Suprapubic skin (tissue), 4 donors: Measurements from ENCODE around the gene BIN1. TPM values are rescaled to one million over a fixed set of nuclear protein-coding genes. Genes with fewer than 3 reads are reported as not detected.

ENCODE experiments used
- DNase-seq, 2 donors: peaks; one replicate each; pipeline ENCODE4 v3.0.0-alpha.2; 2019; ENCODE audit warnings: low spot score in 2 of 2
- H3K27ac ChIP-seq: fragments of 200-600 bp; sonication (generic); one replicate; pipeline ENCODE4 v1.5.1; 2019
- H3K27me3 ChIP-seq: fragments of 200-600 bp; sonication (generic); one replicate; pipeline ENCODE4 v1.5.1; 2019
- H3K36me3 ChIP-seq: fragments of 200-600 bp; sonication (generic); one replicate; pipeline ENCODE4 v1.5.1; 2019
- H3K4me1 ChIP-seq: fragments of 200-600 bp; sonication (generic); one replicate; pipeline ENCODE4 v1.5.1; 2019
- H3K4me3 ChIP-seq: fragments of 200-600 bp; sonication (generic); one replicate; pipeline ENCODE4 v1.5.1; 2019; ENCODE audit warnings: mild to moderate bottlenecking
- H3K9me3 ChIP-seq: fragments of 200-600 bp; sonication (generic); one replicate; pipeline ENCODE4 v1.5.1; 2019
- CTCF ChIP-seq, 2 donors: fragments of 200-600 bp in 1 of 2; fragments of 450-650 bp in 1 of 2; sonication (generic) in 1 of 2; IDR thresholded peaks; one replicate each; pipeline ENCODE4 v1.5.1; 2016 to 2019; ENCODE audit warnings: antibody characterized with exemption in 2 of 2, mild to moderate bottlenecking in 1 of 2, moderate library complexity in 1 of 2
- EP300 ChIP-seq: sonication (generic); formaldehyde crosslinking; IDR thresholded peaks from one replicate; pipeline ENCODE4 v1.6.1; 2017; ENCODE audit warnings: antibody characterized with exemption
- POLR2A ChIP-seq, 2 donors: fragments of 450-650 bp; IDR thresholded peaks; one replicate each; pipeline ENCODE4 v1.6.1; 2017; ENCODE audit warnings: antibody characterized with exemption in 2 of 2, mild to moderate bottlenecking in 2 of 2, moderate library complexity in 2 of 2
- POLR2AphosphoS5 ChIP-seq, 3 donors: sonication (generic); formaldehyde crosslinking; IDR thresholded peaks; one replicate each; pipeline ENCODE4 v1.6.1; 2017; ENCODE audit warnings: antibody characterized with exemption in 3 of 3
- WGBS: methylation state at CpG from one replicate; pipeline ENCODE4 v1.1.5; 2018; 5-methylcytosine and 5-hydroxymethylcytosine counted together
- total RNA-seq, 4 donors: library from RNA; depleted of rRNA; stranded (reverse); fragments of >200 nt; gene quantifications; one replicate each; pipeline ENCODE4 v1.1.0, GENCODE V29; 2016

BIN1 gene
- total RNA-seq, 4 donors from 2014 or later, result 5.6 to 13.3 (median 8.8) TPM

GRCh38 chr2:127044977-127045661 is 61.8 kb downstream of the BIN1 start:
- Histone ChIP-seq H3K36me3 (peaks cover 5% of the 10 kb centered on the region), H3K27me3 (no peaks in the 10 kb centered on the region), H3K27ac (no peak overlapping the region), H3K4me3 (no peak overlapping the region), H3K9me3 (no peaks in the 10 kb centered on the region), H3K4me1 (peaks cover 13% of the 10 kb centered on the region)
- WGBS, result 70% methylated on average over 20 of the region's 20 CpGs
- TF ChIP-seq POLR2A (IDR thresholded peaks at IDR 0.05) (no peak), EP300 (no peak), CTCF (IDR thresholded peaks at IDR 0.05) (no peak), POLR2AphosphoS5 (IDR thresholded peaks at IDR 0.05) (no peak)
- DNase-seq, result peak; percentile 57 to 75

GRCh38 chr2:127044165-127044718 is 62.7 kb downstream of the BIN1 start:
- TF ChIP-seq POLR2A (IDR thresholded peaks at IDR 0.05) (no peak), CTCF (IDR thresholded peaks at IDR 0.05) (no peak), POLR2AphosphoS5 (IDR thresholded peaks at IDR 0.05) (no peak), EP300 (no peak)
- Histone ChIP-seq H3K4me1 (peaks cover 9% of the 10 kb centered on the region), H3K27ac (no peak overlapping the region), H3K36me3 (peaks cover 5% of the 10 kb centered on the region), H3K9me3 (no peaks in the 10 kb centered on the region), H3K27me3 (no peaks in the 10 kb centered on the region), H3K4me3 (no peak overlapping the region)
- 95% methylated on average over 4 of the region's 4 CpGs for WGBS
- DNase-seq, result no peak

- DNase-seq, result peak; percentile 61 to 72
- Histone ChIP-seq H3K9me3 (no peaks in the 10 kb centered on the region), H3K27me3 (no peaks in the 10 kb centered on the region), H3K4me3 (no peak overlapping the region), H3K27ac (no peak overlapping the region), H3K4me1 (peaks cover 9% of the 10 kb centered on the region), H3K36me3 (peaks cover 5% of the 10 kb centered on the region)
- WGBS, result 80% methylated on average over 27 of the region's 27 CpGs
- TF ChIP-seq POLR2AphosphoS5 (IDR thresholded peaks at IDR 0.05) (no peak), EP300 (no peak), POLR2A (IDR thresholded peaks at IDR 0.05) (no peak), CTCF (IDR thresholded peaks at IDR 0.05) (no peak)
Observed at GRCh38 chr2:127043367-127044164, 63.4 kb downstream of the BIN1 start.

GRCh38 chr2:127041259-127041970 is 65.5 kb downstream of the BIN1 start:
- H3K27me3 ChIP-seq, result no peaks in the 10 kb centered on the region
- no peaks in the 10 kb centered on the region for H3K36me3 ChIP-seq
- TF ChIP-seq POLR2A (IDR thresholded peaks at IDR 0.05) (no peak), CTCF (IDR thresholded peaks at IDR 0.05) (no peak), POLR2AphosphoS5 (IDR thresholded peaks at IDR 0.05) (no peak), EP300 (no peak)
- no peak overlapping the region for H3K27ac ChIP-seq
- no peaks in the 10 kb centered on the region for H3K9me3 ChIP-seq
- DNase-seq, result peak; percentile 29 to 55
- 84% methylated on average over 12 of the region's 15 CpGs for WGBS
- H3K4me3 ChIP-seq, result no peak overlapping the region
- peaks cover 9% of the 10 kb centered on the region for H3K4me1 ChIP-seq
